ENCODE data around the gene PAF1.

The PAF1 gene

DNA sequence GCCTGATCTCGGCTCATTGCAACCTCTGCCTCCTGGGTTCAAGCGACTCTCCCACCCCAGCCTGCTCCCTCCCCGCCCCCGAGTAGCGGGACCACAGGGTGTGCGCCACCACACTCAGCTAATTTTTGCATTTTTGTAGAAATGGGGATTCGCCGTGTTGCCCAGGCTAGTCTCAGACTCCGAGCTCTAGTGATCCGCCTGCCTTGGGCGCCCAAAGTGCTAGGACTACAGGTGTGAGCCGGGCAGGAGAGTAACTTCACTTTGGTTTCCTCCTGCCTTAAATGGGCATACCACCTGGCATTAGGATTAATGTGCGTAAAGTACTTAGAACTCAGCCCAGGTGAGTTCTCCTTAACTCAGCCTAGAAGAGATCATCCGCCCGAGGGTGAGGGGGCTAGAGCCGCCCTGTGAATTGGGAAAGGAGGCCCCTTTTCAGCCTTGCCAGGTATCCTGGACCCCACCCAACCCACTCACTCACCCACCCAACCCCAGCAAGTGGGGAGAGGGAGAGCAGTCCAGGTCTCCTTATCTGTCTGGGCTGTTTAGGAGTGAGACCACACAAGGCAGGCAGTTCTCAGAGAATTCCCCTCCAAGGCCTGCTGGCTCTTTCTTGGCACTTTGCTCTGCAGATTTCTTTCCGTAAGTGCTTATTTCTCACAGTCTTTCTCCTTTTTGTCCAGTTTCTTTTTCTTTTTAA lies 14.5 kb upstream of the PAF1 start:
- DNase-seq: no peak

- peak; percentile 97 for DNase-seq
Observed at GRCh38 chr19:39403331-39404312, 12.7 kb upstream of the PAF1 start.

DNA sequence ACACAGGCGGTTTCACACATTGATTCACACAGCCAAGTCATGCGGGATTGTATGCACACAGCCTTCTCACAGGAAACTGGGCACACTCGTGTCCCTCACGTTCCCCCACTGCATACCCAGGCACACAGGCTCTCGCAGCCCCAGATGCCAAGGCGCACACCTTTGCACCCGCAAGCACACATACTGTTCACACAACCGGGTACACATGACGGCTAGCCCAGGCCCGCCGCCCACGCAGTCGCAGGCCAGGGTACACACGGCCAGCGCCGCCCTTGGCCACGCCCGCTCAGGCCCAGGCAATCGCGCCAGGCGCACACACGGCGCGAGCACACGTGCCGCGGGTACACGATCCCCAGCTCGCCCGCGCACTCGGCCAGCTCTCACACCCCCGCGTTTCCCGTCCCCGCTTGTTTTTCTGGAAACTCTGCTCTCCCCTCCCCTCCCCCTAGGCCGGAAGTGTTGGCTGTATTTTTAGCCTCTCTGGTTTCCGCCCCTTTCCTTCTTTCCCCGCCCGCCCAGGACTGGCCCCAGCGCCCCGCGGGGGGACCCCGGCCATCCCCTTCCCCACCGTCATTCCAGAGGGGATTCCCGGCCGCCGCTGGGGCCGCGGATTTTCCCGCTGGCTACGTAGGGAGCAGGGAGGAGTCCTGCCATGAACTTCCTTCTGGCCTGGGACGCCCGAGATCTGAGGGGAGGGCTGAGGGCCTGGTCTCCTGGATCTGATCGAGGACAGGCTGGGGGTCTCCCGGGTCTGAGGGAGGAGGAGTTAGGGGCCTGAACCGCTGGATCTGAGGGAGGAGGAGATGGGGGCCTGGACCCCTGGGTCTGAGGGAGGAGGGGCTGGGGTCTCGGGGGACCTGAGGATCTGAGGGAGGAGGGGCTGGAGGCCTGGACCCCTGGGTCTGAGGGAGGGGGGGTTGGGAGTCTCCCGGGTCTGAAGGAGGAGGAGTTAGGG lies 11.7 kb upstream of the PAF1 start:
- DNase-seq: peak; percentile 84

- peak; percentile 83 for DNase-seq
Observed at GRCh38 chr19:39401549-39402345, 10.8 kb upstream of the PAF1 start.

GRCh38 chr19:39401070-39401548 lies 10.2 kb upstream of the PAF1 start:
- no peak for DNase-seq

GRCh38 chr19:39400061-39400460 lies 9.2 kb upstream of the PAF1 start:
- DNase-seq: no peak

DNA sequence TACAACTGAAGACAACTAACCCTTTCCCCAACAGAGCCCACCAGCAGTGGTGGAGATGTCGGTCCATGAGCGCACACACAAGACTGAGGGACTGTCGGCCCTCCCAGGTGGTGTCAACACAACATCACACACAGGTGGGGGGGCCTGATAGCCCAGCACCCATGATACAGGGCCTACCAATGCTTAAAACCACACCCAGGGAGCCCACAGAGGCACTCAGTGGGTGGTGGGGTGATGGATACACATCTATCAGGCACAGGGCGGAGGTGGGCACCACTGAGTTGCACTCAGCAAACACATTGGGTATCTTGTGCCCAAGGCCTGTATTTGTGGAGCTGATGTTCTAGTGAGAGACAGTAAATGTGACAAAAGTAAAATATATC lies 8.8 kb upstream of the PAF1 start:
- no peak for DNase-seq

- peak; percentile 65 for DNase-seq
Observed at GRCh38 chr19:39398297-39398864, 7.5 kb upstream of the PAF1 start.

GRCh38 chr19:39397360-39398296 lies 6.7 kb upstream of the PAF1 start:
- peak; percentile 93 for DNase-seq

DNA sequence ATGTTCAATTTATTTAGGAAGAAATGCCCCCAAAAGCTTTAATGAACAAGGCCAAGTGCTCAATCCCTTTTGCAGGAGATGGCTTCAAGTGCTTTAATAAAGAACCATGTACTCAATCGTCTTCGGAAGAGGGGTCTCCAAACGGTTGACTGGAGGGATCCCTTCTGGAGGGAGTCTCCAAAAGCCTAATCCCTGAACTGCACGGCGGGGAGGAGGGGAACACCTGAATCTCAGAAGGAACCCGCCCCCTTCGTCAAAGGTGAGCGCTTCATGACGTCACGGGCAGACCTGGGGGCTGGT lies 505 bp downstream of the PAF1 start:
- DNase-seq: peak; percentile 79

- DNase-seq: no peak
Observed at GRCh38 chr19:39389631-39390414, 1.1 kb downstream of the PAF1 start.

DNA sequence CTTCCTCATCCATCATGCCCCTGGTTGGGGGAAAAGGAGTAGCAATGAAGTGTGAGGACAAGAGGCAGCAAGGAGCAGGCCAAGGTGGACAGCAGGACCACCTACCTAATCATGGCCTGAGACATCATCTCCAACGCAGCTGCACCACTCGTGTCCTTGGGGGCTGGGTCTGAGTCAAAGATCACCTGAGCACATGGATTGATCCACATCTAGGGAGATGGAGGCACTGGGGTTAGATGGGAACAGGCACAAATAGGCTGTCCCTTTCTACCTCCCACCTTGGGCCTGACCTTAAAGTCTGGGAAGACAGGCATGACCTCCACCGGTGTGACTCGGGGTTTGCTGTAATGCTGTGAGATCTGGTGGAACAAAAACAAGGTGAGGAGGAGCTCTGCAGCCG lies 2.2 kb downstream of the PAF1 start:
- DNase-seq: no peak

- DNase-seq: no peak
Observed at GRCh38 chr19:39386557-39386956, 4.3 kb downstream of the PAF1 start.

- no peak for DNase-seq
Observed at GRCh38 chr19:39385629-39386411, 5.1 kb downstream of the PAF1 start.

DNA sequence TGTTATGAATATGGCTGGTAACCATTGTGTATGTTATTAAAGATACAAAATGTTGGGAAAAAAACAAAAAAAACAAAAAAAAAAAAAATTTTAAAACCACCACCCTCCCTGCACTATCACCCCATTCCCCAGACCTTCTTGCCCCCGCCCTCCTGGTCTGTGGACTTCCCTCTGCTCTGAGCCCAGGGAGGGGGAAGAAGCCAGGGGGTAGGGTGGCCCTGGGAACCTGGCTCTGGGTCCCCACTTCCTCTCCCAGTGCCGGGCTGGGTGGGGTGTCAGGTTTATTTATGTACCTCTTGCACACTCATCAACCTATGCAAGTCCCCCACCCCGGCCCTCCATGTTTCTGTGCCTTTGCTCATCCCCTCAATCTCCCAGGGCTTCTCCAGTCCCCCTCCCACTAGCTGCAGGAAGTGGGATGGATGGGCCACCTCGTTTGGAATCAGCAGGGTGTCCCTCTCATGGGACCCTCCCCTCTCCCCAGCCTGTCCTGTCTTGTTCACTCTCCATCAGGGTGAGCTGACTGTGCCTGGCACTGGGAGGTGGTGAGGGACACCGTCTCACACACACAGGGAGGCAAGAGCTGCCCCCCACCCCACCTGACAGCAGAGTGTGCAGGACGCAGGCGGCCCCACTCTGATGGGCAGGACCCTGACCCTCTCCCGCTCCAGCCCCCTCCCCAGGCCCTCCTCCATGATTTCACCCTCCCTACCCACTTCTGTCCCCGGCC lies 5.9 kb downstream of the PAF1 start:
- DNase-seq: no peak

GRCh38 chr19:39382991-39383828 lies 7.7 kb downstream of the PAF1 start:
- no peak for DNase-seq

GRCh38 chr19:39381910-39382611 lies 8.8 kb downstream of the PAF1 start:
- DNase-seq: no peak

Data from stimulated activated CD4-positive, alpha-beta T cell treated with anti-CD3 and anti-CD28 coated beads, Interleukin-4, amount 100 ng/mL, for 24 hours (primary cell).